ENCODE data around the gene FBXO28.

The FBXO28 gene

DNA sequence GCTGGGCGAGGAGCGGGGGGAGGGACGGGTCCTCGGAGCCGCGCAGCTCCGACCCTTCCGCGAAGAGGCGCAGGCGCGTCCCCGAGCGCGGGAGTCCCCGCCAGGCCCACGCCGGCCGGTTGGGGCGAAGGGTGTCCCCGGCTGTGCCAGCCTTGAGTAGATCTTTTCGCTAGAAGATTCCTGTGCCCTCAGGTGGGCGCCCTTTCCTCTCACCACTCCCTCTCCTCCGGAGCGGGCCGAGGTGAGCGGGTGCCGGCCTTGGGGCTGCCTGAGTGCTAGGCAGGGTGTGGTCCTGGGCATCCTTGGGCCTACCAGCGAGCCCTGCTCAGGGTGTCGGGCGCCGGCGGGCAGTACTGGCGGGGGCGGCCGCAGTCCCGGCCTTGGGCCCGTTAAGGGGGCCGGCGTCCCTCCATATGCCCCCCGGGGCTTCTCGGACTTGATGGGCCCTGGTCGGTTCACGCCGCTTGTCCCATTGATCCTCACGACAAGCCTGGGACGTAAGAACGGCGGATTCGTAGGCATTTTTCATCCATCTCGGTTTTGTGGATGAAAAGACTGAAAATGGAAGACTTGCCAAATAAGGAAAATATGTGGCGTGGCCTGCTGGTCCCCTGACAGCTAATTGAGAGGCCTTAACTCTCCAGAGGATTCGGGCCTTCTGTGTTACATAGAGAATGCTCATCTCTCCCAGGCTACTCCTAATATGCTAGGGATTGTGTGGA is 69.8 kb downstream of the FBXO28 start:
- Histone ChIP-seq H3K27me3 (ENCODE audit: insufficient read depth, low read length, poor library complexity, severe bottlenecking) (no peaks in the 10 kb centered on the region), H3K4me1 (ENCODE audit: insufficient read depth, low read length, poor library complexity, severe bottlenecking) (peaks cover 36% of the 10 kb centered on the region), H3K9me3 (ENCODE audit: insufficient read depth, low read depth, low read length) (no peaks in the 10 kb centered on the region; the same call in 1 of the 2 replicates), H3K9me2 (replicated peaks; ENCODE audit: low read depth, low read length) (no peaks in the 10 kb centered on the region), H3K79me2 (ENCODE audit: insufficient read depth, low read length) (peaks cover 56% of the 10 kb centered on the region), H3K4me2 (ENCODE audit: low read depth, low read length, poor library complexity, severe bottlenecking) (peak overlapping the region; percentile 81), H4K20me1 (ENCODE audit: insufficient read depth, low read length, poor library complexity, severe bottlenecking) (peaks cover 42% of the 10 kb centered on the region), H3K9ac (ENCODE audit: low read depth, low read length, poor library complexity, severe bottlenecking) (peak overlapping the region; percentile 96), H2AFZ (ENCODE audit: low read length) (peak overlapping the region; percentile 87), H3K4me3 (ENCODE audit: low read length, poor library complexity, severe bottlenecking) (peak overlapping the region; percentile 93), H3K36me3 (ENCODE audit: insufficient read depth, low read length) (no peaks in the 10 kb centered on the region), H3F3A (ENCODE audit: low read depth) (no peaks in the 10 kb centered on the region)
- TF ChIP-seq, protein P1, sequence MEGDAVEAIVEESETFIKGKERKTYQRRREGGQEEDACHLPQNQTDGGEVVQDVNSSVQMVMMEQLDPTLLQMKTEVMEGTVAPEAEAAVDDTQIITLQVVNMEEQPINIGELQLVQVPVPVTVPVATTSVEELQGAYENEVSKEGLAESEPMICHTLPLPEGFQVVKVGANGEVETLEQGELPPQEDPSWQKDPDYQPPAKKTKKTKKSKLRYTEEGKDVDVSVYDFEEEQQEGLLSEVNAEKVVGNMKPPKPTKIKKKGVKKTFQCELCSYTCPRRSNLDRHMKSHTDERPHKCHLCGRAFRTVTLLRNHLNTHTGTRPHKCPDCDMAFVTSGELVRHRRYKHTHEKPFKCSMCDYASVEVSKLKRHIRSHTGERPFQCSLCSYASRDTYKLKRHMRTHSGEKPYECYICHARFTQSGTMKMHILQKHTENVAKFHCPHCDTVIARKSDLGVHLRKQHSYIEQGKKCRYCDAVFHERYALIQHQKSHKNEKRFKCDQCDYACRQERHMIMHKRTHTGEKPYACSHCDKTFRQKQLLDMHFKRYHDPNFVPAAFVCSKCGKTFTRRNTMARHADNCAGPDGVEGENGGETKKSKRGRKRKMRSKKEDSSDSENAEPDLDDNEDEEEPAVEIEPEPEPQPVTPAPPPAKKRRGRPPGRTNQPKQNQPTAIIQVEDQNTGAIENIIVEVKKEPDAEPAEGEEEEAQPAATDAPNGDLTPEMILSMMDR (conservative IDR thresholded peaks at IDR 0.05; ENCODE audit: low read length): peak; percentile 26
- TF ChIP-seq EZH2phosphoT487 (IDR thresholded peaks at IDR 0.05; ENCODE audit: borderline replicate concordance): no peak

DNA sequence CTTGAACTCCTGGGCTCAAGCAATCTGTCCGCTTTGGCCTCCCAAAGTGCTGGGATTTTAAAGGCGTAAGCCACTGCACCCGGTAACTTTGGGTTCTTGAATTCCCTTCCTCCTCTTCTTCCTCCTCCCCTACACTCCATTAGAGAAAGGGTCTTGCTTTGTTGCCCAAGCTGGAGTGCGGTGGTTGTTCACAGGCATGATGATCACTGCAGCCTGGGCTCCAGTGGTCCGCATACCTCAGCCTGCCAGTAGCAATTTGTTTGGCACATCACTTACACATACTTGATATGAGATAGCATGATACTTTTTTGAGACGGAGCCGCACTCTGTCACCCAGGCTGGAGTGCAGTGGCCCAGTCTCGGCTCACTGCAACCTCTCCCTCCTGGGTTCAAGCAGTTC is 71.3 kb downstream of the FBXO28 start:
- Histone ChIP-seq H4K20me1 (ENCODE audit: insufficient read depth, low read length, poor library complexity, severe bottlenecking) (peaks cover 54% of the 10 kb centered on the region), H3K4me1 (ENCODE audit: insufficient read depth, low read length, poor library complexity, severe bottlenecking) (peaks cover 40% of the 10 kb centered on the region), H3K79me2 (ENCODE audit: insufficient read depth, low read length) (peaks cover 70% of the 10 kb centered on the region), H3K9me3 (ENCODE audit: insufficient read depth, low read depth, low read length) (no peaks in the 10 kb centered on the region; the same call in 1 of the 2 replicates), H3K9me2 (replicated peaks; ENCODE audit: low read depth, low read length) (no peaks in the 10 kb centered on the region), H3K4me3 (ENCODE audit: low read length, poor library complexity, severe bottlenecking) (peak overlapping the region; percentile 93), H3K9ac (ENCODE audit: low read depth, low read length, poor library complexity, severe bottlenecking) (peak overlapping the region; percentile 96), H3K36me3 (ENCODE audit: insufficient read depth, low read length) (no peaks in the 10 kb centered on the region; the same call in 1 of the 2 replicates), H3K4me2 (ENCODE audit: low read depth, low read length, poor library complexity, severe bottlenecking) (peak overlapping the region; percentile 81), H3K27me3 (ENCODE audit: insufficient read depth, low read length, poor library complexity, severe bottlenecking) (no peaks in the 10 kb centered on the region), H3F3A (ENCODE audit: low read depth) (no peaks in the 10 kb centered on the region; the same call in 1 of the 2 replicates), H2AFZ (ENCODE audit: low read length) (no peak overlapping the region)
- TF ChIP-seq, protein P1 (conservative IDR thresholded peaks at IDR 0.05; ENCODE audit: low read length): no peak
- no peak for TF ChIP-seq EZH2phosphoT487 (IDR thresholded peaks at IDR 0.05; ENCODE audit: borderline replicate concordance)

DNA sequence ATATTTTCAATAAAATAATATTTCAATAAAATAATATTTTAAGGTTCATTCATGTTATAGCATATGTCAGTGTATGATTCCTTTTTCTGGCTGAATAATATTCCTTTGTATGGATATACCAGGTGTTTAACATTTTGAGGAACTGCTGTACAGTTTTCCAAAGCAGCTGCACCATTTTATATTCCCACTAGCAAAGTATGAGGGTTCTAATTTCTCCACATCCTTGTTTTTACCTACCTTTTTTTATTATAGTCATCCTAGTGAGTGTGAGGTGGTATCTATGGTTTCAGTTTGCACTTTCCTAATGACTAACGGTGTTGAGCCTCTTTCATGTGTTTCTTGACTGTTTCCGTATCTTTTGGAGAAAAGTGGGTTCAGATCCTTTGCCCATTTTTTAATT is 74.4 kb downstream of the FBXO28 start:
- Histone ChIP-seq H4K20me1 (ENCODE audit: insufficient read depth, low read length, poor library complexity, severe bottlenecking) (peaks cover 61% of the 10 kb centered on the region), H3K4me2 (ENCODE audit: low read depth, low read length, poor library complexity, severe bottlenecking) (peak overlapping the region; percentile 54), H3K27me3 (ENCODE audit: insufficient read depth, low read length, poor library complexity, severe bottlenecking) (no peaks in the 10 kb centered on the region), H3K9ac (ENCODE audit: low read depth, low read length, poor library complexity, severe bottlenecking) (no peak overlapping the region), H3K36me3 (ENCODE audit: insufficient read depth, low read length) (peaks cover 14% of the 10 kb centered on the region; the same call in 1 of the 2 replicates), H3K4me1 (ENCODE audit: insufficient read depth, low read length, poor library complexity, severe bottlenecking) (peaks cover 31% of the 10 kb centered on the region), H3F3A (ENCODE audit: low read depth) (no peaks in the 10 kb centered on the region; the same call in 1 of the 2 replicates), H3K4me3 (ENCODE audit: low read length, poor library complexity, severe bottlenecking) (peak overlapping the region; percentile 23), H2AFZ (ENCODE audit: low read length) (no peak overlapping the region), H3K79me2 (ENCODE audit: insufficient read depth, low read length) (peaks cover 81% of the 10 kb centered on the region), H3K9me3 (ENCODE audit: insufficient read depth, low read depth, low read length) (no peaks in the 10 kb centered on the region; the same call in 1 of the 2 replicates), H3K9me2 (replicated peaks; ENCODE audit: low read depth, low read length) (no peaks in the 10 kb centered on the region)
- TF ChIP-seq, protein P1 (conservative IDR thresholded peaks at IDR 0.05; ENCODE audit: low read length): no peak
- TF ChIP-seq EZH2phosphoT487 (IDR thresholded peaks at IDR 0.05; ENCODE audit: borderline replicate concordance): no peak
